NCI-H2196 (cell line): ENCODE measurements around the gene HNRNPA2B1.
"Not testable (repeated sequence)": the region's sequence is repeated elsewhere in the genome, so short reads cannot be mapped to it uniquely, and the experiment has no call there.

Experiments
- DNase-seq: peaks from one replicate; lab custom pipeline; 2025; ENCODE audit not compliant: unreplicated experiment; lab: John Stamatoyannopoulos, UW

Gene HNRNPA2B1

GRCh38 chr7:26166684-26167266 lies 33.8 kb downstream of the HNRNPA2B1 start:
- no peak for DNase-seq

GRCh38 chr7:26165950-26166683 lies 34.4 kb downstream of the HNRNPA2B1 start:
- DNase-seq, result no peak

- not testable (repeated sequence) for DNase-seq
Measured at GRCh38 chr7:26163804-26164203, 36.7 kb downstream of the HNRNPA2B1 start.

GRCh38 chr7:26162431-26162830 lies 38.1 kb downstream of the HNRNPA2B1 start:
- no peak for DNase-seq

GRCh38 chr7:26160896-26161295 lies 39.6 kb downstream of the HNRNPA2B1 start:
- no peak for DNase-seq

- DNase-seq, result no peak
Measured at GRCh38 chr7:26159243-26159642, 41.3 kb downstream of the HNRNPA2B1 start.

GRCh38 chr7:26157520-26158105 lies 42.9 kb downstream of the HNRNPA2B1 start:
- DNase-seq, result no peak

- DNase-seq, result peak; percentile 34
Measured at GRCh38 chr7:26156451-26157420, 43.8 kb downstream of the HNRNPA2B1 start.

GRCh38 chr7:26155531-26156375 lies 44.8 kb downstream of the HNRNPA2B1 start:
- no peak for DNase-seq

- no peak for DNase-seq
Measured at GRCh38 chr7:26153823-26154783, 46.4 kb downstream of the HNRNPA2B1 start.

- no peak for DNase-seq
Measured at GRCh38 chr7:26153241-26153822, 47.2 kb downstream of the HNRNPA2B1 start.

GRCh38 chr7:26152782-26153240 lies 47.7 kb downstream of the HNRNPA2B1 start:
- not testable (repeated sequence) for DNase-seq

- DNase-seq, result peak; percentile 90
Measured at GRCh38 chr7:26151953-26152781, 48.4 kb downstream of the HNRNPA2B1 start, which contains the start of gene NFE2L3. Gene NFE2L3, plus strand, starts transcription at chr7:26152198. Its CDS starts 301 bp downstream, at chr7:26152499.

- no peak for DNase-seq
Measured at GRCh38 chr7:26151650-26151952, 48.9 kb downstream of the HNRNPA2B1 start.

- no peak for DNase-seq
Measured at GRCh38 chr7:26151096-26151495, 49.5 kb downstream of the HNRNPA2B1 start.

- DNase-seq, result no peak
Measured at GRCh38 chr7:26149391-26149977, 51.1 kb downstream of the HNRNPA2B1 start.

GRCh38 chr7:26148307-26148700 lies 52.2 kb downstream of the HNRNPA2B1 start:
- DNase-seq, result not testable (repeated sequence)
